ENCODE measurements around the gene RPL35A.
"Not testable (repeated sequence)": the region's sequence is repeated elsewhere in the genome, so short reads cannot be mapped to it uniquely, and the experiment has no call there.

RPL35A gene

DNA sequence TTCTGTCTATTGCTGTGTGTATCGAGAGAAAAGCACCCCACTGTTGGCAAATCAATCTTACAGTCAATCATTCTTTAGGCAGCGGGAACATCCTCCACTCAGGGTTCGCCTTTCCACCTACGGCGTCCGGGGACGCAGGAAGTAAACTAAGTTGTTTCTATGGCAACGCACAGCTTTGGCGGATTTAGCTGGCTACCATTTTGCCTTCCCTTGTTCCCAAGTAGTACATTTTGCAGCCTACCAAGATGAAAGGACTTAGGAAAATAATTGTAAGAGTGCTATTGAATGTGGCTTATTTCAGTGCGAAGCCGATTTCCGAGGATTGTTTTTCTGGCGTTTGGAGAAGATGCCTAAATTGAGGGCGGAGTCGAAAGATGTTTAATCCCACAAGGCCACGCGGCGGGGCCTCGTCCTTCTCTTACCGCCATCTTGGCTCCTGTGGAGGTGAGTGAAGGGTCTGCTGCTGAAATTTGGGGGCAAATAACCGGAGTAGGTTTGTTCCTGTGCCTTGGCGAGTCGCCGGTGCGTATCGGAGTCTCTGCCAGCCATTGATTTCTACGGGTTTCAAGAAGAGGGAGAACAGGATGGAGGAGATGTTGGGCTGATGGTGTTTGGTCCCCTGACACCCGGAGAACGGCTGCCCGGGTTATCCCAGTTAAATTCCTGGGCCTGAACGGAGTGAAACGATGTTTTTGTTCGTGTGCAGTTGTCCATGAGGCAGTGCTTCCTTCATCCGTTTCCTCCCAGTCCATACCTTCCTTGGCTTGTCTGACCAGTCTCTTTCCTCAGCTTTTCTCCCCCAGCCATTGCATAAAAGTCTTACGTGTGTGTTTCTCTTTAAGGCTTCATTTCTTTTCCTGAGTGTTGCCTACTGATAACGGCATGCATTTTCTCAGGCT is at the start of gene RPL35A:
Gene RPL35A (plus strand): TSS at position 413 of the 899 bp plus-strand sequence. CDS start 778 bp downstream, outside the sequence.
- peak; percentile 75 for DNase-seq (ENCODE audit: low read depth)

DNA sequence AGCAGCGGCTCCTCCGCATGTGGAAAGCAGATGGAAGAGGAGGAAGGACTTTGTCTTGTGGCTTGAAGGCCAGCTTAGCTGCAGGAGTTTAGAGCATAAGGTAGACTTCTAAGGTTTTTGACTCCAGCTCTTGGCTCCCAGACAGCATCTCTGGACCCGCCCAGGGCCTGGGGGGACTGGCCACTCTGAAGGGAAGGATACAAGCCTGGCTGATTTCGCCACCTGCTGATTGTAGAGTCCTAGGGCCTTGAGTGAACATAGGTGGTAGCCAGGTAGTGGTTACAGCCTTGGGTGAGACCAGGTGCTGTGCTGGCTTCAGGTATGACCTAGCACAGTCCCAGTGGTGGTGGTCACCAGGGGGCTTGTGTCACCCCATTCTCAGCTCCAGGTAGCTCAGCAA is 48.4 kb upstream of the RPL35A start:
- DNase-seq (ENCODE audit: low read depth): no peak

DNA sequence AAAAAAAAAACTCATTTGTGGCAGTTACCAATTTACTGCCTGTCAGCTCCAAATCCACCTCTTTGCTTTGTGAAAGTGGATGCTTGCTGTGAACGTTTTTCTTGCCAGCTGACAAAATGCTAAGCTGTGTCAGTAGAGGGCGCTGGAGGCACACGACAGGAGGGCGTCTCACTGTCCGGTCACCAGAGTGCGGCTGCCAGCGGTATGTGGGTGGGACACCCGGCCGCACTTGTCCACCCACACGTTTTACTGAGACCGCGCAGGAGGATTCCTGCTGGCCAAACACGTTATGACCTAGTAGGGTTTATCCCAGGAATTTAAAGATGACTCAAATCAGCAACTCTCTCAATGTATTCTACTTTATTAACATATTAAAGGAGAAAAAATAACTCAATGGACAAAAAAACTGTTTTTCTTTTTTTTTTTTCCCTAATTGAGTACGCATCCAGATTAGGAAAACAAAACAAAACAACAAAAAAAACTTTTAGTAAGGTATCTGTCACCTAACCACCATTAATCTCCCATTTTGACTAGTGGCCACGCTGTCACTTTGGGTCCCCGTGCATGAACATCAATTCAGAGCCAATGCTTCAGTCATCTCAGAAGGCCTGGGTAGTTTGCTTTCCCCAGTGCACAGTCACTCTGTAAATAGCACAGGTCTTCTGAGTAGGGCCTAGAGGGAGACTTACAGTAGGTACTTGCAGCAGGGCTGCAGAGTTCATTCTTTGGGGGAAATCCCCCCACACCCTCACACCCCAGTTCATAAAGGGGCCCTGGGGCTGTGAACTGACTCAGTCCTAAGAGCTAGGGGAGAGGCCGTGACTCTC is 43.8 kb upstream of the RPL35A start:
- peak; percentile 93 for DNase-seq (ENCODE audit: low read depth)

DNA sequence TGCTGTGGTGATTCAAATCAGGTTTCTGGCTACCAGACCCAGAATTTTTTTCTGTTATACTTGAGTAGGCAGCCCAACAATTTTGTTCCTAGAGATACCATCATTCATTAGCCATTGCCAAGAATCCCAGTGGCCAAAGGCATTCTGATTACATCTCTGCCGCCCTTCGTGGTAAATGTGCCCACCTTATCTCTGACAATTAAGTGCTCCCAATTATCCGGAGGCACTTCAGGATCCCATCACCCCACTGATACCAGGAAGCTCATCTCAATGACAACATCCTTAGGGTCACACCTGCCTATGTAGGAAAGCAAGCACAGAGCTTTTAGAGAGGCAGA is 43.2 kb upstream of the RPL35A start:
- DNase-seq (ENCODE audit: low read depth): no peak

GRCh38 chr3:197907196-197907595 is 42.8 kb upstream of the RPL35A start:
- DNase-seq (ENCODE audit: low read depth): no peak

DNA sequence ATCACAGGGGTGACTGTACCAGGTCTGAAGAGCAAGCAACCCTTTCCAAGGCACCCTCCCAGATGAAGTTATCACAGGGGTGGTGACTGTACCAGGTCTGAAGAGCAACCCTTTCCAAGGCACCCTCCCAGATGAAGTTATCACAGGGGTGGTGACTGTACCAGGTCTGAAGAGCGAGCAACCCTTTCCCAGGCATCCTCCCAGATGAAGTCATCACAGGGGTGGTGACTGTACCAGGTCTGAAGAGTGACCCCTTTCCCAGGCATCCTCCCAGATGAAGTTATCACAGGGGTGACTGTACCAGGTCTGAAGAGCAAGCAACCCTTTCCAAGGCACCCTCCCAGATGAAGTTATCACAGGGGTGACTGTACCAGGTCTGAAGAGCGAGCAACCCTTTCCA is 41.4 kb upstream of the RPL35A start:
- DNase-seq (ENCODE audit: low read depth): not testable (repeated sequence)

GRCh38 chr3:197908957-197909701 is 40.9 kb upstream of the RPL35A start:
- no peak for DNase-seq (ENCODE audit: low read depth)

- no peak for DNase-seq (ENCODE audit: low read depth)
These were observed 37.1 kb upstream of the RPL35A start for GRCh38 chr3:197912741-197913476.

- no peak for DNase-seq (ENCODE audit: low read depth)
These were observed 36.2 kb upstream of the RPL35A start for GRCh38 chr3:197913641-197914380.

DNA sequence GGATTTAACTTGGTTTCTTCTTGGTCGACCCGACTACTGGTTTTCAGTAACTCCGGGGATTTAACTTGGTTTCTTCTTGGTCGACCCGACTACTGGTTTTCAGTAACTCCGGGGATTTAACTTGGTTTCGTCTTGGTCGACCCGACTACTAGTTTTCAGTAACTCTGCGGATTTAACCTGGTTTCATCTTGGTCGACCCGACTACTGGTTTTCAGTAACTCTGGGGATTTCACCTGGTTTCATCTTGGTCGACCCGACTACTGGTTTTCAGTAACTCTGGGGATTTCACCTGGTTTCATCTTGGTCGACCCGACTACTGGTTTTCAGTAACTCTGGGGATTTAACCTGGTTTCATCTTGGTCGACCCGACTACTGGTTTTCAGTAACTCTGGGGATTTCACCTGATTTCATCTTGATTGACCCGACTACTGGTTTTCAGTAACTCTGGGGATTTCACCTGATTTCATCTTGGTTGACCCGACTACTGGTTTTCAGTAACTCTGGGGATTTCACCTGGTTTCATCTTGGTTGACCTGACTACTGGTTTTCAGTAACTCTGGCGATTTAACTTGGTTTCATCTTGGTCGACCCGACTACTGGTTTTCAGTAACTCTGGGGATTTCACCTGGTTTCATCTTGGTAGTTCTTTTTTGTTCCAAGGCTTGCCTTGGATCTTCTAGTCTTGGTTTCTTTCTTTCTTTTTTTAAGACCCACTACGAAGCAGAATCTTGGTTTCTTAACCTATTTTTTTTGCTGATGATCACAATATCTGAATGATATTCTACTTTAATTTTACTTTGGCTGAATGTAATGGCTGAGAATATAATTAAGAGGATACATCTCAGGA is 28.3 kb upstream of the RPL35A start:
- DNase-seq (ENCODE audit: low read depth): not testable (repeated sequence)

GRCh38 chr3:197926418-197926817 is 23.6 kb upstream of the RPL35A start:
- no peak for DNase-seq (ENCODE audit: low read depth)

DNA sequence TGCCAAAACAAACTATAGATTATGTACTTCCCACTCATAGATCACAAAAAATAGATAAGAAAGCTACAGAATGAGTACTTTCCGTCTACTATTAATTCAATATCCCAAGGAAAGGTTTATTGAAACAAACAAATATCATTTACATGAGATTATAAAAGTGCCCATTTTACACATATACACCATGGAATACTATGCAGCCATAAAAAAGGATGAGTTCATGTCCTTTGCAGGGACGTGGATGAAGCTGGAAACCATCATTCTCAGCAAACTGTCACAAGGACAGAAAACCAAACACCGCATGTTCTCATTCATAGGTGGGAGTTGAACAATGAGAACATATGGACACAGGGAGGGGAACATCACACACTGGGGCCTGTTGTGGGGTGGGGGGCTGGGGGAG is 22.4 kb upstream of the RPL35A start:
- DNase-seq (ENCODE audit: low read depth): not testable (repeated sequence)

DNA sequence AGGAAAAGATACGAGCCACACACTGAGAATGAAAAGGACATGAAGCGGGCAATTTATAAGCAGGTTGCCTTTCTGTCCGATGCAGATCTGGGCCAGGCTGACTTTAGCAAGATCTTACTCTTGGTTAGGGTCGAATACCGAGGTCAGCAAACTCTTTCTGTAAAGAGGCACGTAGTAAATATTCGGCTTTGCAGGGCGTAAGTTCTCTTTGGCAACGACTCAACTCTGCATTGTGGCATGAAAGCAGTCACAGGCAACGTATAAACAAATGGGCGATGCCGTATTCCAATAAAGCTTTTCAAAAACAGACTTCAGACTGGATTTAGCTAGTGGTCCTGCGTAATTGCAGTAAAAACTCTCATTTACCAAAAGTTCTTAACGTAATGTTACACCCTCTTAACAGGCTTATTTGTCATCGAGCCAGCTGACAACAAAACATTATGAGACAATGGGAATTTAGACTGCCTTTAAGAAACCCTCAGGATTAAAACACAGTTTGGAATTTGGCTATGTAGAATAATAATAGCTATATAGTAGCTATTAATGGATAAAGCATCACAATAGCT is 13.1 kb upstream of the RPL35A start:
- no peak for DNase-seq (ENCODE audit: low read depth)

DNA sequence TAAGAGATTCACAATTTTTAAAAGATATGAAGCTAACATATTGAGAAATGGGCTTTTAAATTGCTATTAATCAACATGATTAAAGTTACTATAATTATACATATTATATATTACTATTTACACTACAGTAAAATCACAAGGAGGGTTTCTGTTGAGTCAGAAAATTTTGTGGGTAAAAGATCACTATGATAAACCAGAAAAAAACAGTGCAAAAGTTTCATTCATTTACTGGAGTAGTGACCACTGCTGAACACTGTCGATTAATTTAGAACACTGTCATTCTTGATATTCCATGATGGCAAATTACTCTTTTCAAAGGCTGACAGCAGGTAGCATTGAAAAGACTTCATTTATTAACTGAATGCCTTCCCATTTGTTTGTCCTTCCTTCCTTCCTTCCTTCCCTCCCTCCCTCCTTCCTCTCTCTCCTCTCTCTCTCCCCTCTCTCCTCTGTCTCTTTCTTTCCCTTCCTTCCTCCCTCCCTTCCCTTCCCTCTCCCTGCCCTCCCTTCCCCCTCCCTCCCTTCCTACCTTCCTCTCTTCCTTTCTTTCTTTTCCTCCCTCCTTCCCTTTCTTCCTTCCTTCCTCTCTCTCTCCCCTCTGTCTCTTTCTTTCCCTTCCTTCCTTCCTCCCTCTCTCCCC is 9.1 kb upstream of the RPL35A start:
- DNase-seq (ENCODE audit: low read depth): no peak

GRCh38 chr3:197942956-197943556 is 6.9 kb upstream of the RPL35A start:
- DNase-seq (ENCODE audit: low read depth): no peak

DNA sequence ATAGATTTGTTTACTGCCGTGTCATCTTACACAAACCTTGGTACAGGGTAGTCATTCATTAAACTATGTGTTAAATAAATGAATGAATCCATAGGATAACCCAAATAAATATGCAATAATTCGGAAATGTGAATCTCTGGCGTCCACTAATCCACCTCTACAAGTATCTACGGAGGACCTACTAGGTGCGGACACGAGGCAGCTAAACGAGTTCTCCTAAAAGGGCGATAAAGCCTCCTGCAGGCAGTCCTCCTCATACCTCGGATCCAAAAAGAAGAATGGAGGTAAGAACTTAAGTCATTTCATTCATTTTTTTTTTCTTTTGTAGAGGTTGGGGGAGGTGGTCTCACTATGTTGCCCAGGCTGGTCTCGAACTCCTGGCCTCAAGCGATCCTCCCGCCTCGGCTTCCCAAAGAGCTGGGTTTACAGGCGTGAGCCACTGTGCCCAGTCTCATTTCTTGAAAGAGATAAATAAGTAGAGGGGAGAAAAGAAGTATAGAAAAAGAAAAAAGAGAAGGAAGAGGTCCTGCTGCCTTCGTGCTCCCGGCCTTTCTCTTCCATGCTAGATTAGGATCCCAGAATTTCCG is 706 bp upstream of the RPL35A start:
- DNase-seq (ENCODE audit: low read depth): no peak

DNA sequence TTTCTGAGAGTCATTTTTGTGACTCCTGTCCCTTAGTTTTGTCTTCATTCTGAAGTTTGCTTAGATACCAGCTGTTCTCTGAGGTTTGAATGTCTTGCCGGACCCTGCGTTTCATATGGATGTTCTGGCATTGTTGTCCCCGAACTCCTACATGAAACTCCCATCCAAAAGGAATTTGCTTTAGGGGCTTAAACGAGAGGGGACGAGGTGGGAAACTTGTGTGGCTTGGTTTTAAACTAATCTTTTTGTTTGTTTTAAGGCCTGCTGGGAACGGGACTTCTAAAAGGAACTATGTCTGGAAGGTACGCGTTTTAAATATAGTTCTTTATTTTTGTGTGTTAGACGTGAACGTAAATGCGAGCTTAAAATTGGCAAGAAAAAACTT is 679 bp downstream of the RPL35A start:
- DNase-seq (ENCODE audit: low read depth): no peak

- no peak for DNase-seq (ENCODE audit: low read depth)
These were observed 1.5 kb downstream of the RPL35A start for GRCh38 chr3:197951392-197951990.
